IPS DF 4.7 (cell line): Measurements from ENCODE around the gene VIPR2.

Source experiments
- DNase-seq: peaks from one replicate; pipeline ENCODE4 v3.0.0-alpha.2; 2013; ENCODE audit warnings: low spot score; ENCODE audit errors: extremely low read depth

The VIPR2 gene

DNA sequence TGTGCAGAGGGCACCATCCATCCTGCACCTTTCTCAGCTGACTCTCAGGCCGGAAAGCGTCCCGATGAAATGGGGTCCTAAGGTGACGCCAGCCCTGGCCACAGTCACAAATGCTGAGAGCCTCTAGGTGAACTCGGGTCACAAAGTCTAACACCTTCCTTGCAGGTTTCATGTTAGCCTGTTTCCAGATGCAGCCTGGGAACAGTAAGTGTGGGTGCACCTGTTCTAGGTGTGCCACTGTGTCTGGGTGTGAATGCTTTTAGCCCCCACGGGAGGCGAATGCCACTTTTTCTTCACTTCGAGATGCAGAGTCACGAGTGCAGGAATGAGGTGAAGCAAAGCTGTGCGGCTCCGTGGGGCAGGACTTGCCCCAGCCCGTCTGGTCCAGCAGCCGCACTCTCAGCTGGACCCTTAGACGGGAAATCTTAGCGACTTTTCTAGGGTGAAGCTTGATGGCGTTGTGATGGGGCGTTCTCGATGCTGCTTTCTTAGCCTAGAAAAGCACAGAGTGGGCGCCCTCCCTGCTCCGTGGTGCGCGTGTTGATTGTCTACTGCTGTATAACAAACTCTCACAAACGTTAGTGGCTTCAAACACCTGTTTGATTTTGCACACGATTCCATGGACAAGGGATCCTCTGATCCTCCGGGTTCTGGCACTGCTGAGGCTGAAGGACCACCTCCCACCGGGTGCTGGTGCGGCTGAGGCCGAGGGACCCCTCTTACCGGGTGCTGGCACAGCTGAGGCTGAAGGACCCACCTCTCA, 13.6 kb upstream of the VIPR2 start:
- no peak for DNase-seq

DNA sequence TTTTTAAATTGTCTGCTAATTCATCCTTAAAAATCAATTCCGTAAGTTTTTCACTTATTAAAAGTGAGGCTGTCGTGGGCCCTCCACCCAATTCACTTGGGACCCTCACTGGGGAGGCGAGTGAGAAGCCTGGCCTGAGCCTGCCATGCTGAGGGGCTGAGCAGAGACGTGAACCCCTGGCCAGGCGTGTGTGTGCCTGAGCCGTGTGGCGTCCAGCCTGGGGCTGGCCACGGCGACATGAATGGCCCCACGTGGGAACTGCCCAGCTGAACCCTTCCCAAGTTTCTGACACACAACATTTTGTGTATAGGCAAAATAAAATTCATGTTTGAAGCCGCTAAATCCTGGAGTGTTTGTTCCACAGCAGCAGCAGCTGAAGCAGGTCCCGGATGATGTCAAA, 13.0 kb upstream of the VIPR2 start:
- DNase-seq, result no peak

DNA sequence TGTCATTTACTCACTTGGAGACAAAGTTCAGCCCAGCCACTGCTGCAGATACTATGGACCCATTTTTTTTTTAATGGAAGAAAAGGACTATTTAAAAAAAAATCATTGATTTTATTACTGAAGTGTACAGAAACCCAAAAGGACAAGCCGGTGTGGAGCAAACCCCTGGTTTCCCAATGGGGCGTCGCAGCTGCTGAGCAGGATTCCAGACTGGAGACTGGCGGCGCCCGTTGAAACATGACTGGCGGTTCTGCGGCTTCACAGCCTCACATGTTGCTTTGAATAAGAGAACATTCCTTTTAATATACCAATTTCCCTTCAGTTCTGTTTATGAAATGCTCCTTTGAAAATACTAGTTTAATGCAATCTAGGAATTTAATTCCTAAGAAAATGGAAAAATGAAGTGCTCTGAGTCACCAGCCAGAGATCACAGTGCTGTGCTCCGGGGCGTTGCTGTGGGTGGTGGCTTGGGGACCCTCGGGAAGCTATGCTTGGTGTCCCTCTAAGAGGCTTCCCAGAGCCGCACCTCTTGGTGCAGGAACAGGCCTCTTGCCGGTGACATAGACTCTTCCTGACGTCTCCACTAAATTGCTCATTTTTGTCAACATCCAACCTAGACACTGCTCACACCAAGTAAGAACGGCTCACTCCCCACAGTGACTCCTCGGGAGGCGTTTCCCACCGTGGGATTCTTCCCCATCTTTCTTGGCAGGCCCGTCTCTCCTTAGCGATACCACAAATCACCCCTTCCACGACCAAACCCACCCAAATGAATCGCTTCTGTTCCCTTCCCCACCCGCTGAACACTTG, 12.0 kb upstream of the VIPR2 start:
- no peak for DNase-seq

DNA sequence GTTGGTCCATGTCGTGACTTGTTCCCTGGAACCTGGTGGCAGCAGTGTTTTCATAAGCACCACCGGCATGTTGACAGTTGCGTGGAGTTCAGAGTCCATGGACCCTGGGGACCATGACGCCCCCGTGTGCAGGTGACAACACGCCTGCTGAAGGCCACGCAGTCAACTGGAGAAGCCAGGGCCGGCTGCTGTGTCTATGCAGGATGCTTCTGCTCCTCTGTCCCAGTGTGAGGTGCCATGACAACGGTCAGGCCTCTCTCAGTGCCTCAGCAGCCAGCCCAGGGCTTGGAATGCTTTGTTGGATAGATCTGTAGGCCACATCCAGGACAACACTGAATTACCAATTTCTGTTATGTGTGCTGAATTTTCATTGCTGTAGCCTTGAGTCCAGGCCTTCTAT, 10.7 kb upstream of the VIPR2 start:
- no peak for DNase-seq

DNA sequence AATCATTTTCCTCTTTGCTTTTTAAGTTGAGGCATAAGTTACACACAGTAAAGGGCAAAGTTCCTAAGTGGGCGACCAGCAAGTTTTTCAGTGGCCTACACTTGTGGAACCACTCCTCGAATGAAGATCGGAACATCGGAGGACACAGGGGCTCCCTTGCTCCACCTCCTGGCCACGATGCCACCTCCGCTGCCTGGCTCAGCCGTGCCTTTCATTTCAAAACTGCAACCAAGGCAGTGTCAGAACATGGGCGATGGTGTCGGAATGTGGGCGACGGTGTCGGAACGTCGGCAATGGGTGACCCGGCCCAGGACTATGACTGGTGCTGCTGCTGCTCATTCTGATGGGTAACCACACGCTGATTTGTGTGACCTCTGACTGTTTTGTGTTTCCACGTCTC, 9.6 kb upstream of the VIPR2 start:
- DNase-seq, result no peak

DNA sequence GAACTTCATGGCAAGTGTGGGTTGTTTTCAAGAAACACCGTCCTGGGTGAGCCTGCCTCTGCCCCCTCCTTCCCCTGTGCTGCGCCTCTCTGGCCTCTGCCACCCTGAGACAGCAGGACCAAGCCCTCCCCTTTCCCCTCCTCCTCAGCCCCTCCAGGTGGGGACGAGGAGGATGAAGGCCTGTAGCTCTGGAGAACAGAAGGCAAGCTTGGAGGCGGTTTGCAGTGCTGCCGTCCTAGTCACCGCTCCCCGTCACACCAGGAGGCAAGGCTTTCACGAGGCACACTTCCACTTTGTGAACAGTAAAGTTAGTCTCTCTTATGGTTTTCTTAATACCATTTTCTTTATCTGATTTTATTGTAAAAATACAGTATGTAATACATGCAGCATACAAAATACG, 8.8 kb upstream of the VIPR2 start:
- no peak for DNase-seq

DNA sequence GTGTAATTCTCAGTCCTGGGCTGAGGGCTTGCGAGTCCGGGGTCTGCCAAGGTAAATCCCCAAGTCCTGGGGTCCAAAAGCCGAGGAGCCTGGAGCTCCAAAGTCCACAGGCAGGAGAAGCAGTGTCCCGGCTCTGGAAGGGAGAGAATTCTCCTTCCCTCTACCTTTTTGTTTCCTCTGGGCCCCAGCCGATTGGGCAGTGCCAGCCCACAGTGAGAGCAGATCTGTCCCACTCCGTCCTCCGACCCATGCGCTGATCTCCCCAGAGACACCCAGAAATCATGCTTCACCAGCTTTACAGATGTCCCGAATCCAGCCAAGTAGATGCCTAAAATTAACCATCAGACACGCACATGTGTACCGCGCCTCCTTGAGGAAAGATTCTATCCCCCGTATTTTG, 8.1 kb upstream of the VIPR2 start:
- DNase-seq, result no peak

DNA sequence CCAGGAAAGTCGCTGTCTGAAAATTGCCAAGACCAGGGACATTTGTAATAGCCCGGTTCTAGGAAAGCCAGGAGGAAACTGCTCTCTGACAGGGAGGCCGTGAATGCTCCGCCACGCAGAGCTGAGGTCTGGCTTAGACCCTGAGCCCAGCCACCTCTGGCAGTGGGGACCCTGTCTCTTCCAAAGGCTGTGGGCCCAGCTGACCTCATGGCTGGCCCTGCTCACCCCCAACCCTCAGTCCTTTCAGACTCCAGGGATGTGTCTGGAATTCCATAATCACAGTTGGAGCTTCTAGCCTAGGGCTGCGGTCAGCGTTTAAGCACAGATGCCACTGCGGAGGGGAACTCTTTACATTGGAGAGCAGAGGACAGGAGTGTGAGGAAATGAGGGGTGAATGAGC, 6.6 kb upstream of the VIPR2 start:
- DNase-seq, result no peak

DNA sequence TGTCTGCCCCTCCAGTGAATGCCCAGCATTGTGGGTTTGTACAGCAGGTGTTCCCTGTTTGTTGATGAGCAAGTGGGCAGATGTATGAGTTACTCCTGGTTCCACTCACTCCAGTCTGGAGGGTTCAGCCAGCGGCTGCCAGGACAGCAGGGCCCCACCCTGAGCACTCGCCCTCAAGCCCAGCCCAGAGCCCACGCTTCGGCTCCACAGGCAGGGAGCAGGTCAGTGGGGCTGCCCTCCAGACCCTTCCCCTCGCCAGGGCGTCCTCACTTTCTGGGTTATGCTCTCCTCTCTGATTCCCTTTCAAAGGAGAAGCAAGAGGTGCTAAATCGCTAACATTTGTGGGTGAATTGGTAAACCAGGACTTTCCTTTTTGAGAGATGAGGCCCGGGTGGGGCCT, 4.8 kb upstream of the VIPR2 start:
- DNase-seq, result no peak

DNA sequence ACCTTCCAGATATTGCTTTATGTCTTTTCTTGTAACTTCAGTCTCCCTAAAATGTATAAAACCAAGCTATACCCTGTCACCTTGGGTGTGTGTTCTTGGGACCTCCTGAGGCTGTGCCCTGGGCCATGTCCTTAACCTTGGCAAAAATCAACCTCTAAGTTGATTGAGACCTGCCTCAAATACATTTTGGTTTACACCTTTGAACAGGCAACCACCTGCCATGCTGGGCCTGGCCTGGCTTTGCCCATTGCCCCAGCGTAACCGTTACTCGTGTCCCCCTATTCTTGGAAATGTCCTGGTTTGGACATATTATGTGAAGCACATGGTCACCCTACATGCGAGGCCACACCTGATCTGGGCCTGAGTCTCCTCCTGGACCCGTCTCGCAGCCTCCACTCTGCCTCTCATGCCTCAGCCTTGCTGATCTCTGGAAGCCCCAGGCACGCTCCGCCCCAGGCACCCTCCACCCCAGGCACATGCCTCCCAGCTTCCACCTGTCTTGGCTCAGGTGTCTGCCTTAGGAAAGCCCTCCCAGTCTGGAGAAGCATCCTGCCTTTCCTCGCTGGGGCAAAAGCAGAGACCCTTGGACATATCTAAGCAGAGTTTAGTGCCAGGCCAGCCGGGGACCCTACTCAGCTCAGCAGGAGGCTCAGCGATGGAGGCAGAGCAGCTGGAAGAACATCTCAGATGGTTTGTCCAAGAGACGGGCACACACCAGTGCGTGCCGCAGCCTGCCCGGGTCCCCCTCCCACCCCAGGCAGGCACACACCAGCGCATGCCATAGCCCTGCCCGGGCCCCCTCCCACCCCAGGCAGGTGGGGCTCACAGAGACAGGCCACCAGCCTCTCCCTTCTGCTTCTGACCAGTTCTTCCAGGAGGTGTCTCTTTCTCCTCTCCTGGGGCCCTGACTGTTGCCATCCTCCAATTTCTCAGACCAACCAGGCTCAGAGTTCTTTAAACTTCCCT, 4.0 kb upstream of the VIPR2 start:
- DNase-seq, result no peak

DNA sequence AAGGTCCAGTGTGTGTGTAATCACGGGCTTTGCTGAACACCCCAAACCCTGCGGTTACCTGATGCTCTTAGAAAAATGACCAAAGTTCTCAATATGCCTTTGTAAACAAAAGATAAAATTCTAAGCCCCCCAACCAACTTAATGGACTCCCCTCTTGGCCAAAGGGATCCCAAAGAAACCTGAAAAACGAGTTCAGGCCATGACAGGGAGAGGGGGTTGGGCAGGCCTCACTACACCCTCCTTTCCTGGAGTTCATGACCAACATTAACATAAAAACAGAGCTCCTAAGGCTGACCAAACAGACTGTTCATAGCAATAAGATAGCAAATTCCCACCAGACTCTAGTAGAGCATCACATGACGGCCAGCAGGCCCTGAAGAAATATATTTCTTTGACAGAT, 3.0 kb upstream of the VIPR2 start:
- no peak for DNase-seq

DNA sequence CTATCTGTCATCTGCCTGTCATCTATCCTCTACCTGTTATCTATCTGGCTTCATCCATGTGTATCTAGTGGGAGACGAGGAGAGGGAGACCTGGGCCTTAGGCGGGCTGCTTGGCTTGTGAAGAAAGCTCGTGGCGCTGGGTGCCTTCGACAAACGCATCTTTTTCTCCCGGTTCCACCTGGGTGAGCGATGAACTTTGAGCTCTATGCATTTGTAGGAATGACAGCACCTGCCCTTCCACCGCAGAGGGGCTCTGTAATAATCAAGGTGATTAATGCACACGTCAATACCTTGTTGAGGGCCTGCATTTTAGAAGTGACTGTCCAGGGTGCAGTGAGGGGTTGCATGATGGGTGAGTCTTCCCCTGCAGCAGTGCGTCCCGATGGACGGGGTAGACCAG, 2.6 kb upstream of the VIPR2 start:
- DNase-seq, result no peak

DNA sequence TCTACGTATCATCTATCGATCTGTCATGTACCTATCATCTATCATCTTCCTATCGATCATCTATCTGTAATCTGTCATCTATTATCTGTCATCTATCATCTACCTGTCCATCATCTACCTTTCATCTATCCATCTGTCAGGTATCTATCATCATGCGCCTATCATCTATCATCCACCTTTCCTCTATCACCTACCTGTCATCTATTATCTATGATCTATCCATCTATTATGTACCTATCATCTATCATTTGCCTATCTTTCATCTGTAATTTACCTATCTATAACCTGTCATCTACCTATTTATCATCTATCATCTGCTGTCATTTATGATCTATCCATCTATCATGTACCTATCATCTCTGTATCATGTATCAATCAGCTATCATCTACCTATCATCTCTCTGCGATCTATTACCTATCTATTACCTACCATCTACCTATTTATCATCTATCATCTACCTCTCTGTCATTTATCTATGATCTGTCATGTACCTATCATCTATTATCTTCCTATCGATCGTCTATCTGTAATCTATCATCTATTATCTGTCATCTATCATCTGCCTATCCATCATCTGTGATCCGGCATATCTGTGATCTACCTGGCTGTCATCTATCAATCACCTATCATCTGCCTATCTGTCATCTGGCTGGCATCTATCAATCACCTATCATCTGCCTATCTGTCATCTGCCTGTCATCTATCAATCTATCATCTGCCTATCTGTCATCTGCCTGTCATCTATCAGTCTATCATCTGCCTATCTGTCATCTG, 1.6 kb upstream of the VIPR2 start:
- no peak for DNase-seq

DNA sequence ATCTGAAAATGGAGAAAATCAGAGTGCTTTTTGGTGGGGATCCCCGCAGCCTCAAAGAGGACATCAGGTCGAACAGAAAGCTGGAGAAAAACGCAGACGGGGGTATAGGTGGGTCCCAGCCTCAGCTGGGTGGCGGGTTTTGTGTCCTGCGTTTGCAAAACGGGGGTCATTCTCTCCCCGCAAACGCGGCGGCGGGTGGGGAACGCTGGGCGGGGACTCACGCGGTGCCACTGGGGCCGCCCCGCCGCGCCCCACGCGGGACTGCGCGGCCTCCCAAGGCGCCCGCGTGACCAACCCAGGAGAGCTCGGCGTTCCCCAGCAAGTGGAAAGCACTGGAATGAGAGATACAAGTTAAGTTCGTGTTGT, 806 bp upstream of the VIPR2 start:
- DNase-seq, result no peak

DNA sequence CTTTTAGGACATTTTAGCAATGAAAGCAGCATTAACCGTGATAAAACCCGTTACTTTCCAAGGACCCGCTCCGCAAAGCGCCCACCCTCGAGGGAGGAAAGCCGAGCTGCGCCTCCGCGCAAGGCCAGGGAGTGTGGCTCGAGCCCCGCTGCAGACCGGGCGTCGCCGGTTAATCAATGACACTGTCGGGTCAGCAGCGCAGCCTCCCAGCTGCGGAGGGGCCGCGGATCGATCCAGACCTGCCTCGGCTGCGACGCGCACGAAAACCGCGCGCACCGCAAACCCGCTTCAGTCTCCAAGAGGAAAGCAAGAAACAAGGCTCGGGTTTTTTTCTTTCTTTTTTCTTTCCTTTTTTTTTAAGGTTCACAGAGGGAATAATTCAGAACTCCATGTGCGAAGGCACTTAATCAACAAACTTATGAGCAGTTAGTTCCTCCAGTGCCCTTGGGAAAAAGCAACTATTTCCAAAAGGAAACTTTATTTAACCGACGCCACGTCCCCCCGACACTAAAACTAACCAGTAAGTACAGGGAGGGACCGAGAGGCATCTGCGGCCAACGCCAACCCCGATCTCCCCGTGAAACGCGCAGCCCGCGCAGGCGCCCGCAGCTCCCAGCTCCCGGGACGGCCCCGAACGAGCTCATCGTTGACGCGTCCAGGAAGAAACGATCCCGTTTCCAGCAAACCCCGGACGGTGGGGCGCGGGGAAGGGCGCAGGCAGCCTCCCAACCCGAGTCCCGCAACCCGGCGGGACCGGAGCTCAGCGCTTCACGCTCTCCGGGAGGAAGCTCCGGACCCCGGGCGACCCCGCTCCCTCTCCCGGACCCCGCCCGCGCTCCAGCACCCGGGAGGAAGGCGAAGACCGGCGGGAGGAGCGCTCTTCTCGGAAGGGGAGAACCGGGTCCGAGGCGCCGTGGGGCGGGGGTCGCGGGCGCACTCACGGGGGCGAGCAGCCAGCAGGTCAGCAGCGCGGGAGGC, 598 bp downstream of the VIPR2 start:
- no peak for DNase-seq

DNA sequence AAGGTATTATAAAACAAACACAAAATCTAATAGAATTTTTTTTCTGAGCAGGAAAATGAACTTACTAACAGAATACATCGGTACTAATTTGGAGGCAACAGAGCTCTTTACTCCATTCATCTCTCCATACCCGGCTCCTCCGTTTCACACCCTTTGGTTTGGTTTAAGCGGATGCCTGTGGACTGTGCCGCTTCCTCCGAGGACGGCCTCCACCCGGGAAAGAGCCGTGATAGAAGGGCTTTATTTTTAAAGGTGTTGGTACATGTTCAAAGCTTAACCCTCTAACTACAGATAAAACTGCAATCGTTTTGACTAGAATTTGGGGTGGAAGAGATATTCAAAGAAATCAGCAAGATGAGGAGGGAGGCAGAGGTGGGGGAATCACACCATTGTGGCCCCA, 1.9 kb downstream of the VIPR2 start:
- no peak for DNase-seq

DNA sequence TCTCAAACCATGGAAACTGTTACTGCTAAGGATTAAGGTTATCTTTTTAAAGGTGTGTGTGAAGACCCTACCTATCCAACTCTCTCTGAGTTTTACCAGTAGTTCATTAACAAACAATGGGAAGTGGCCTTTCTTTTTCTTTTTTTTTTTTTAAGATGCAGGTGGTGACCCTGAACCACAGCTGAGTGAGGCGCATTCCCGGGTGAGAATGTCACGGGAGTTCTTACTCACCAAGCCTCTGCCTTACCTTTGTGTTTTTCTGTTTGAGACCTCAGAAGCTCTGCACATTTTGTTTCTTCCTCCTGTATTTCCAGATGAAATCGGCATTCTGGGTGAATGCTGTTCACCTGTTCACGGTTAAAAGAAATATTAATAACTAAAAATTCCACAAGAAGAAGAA, 2.5 kb downstream of the VIPR2 start:
- no peak for DNase-seq

DNA sequence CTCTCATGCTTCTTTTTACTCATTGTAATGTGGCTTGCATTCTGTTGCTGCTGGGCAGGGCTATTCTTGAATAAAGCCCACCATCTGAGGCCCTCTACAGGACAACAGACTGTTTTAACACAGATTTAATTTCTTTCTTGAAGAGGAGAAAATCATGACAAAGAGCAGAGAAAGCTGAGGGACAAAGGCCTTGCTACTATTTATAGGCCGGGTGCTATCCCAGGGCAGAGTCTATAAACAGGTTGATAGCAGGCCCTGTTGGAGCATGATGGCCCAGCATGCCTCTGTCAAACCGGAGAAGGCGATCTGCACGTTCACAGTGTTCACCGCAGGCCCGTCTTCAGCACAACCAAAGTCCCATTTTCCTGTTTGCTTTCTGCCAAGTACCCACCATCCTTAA, 3.0 kb downstream of the VIPR2 start:
- DNase-seq, result no peak

DNA sequence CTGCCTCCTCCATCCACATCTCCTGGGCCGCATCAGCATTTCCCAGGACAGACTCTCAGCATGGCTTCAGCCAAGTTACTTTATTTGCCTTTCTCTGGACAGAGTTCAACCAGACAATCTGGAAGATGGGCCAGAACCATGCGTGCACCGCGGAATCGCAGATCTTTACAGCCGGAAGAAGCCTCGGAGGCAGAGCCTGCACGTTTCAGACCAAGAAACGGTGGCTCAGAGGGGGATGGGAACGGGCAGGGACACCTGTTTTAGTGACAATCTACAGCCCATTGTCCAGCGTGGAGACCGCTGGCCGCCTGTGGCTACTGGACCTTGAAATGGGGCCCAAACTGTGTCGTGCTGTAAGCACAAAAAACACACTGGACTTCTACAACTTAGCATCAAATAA, 3.5 kb downstream of the VIPR2 start:
- no peak for DNase-seq
